ENCODE data around the gene ANAPC15. TPM values are rescaled to one million over a fixed set of nuclear protein-coding genes. Genes with fewer than 3 reads are reported as not detected.

The ANAPC15 gene
- total RNA-seq, 1 donor = 21.7 TPM

- no peak overlapping the region for H3K27ac ChIP-seq (ENCODE audit: low read depth, low read length)
- H3K4me2 ChIP-seq (ENCODE audit: insufficient read depth, low read length) = no peak overlapping the region
- no peaks in the 10 kb centered on the region for H3K79me2 ChIP-seq (ENCODE audit: insufficient read depth, low read length)
- H3K27me3 ChIP-seq (ENCODE audit: insufficient read depth, low read length) = no peaks in the 10 kb centered on the region
- H3K36me3 ChIP-seq (ENCODE audit: insufficient read depth, low read length) = no peaks in the 10 kb centered on the region
- TF ChIP-seq, protein P1, sequence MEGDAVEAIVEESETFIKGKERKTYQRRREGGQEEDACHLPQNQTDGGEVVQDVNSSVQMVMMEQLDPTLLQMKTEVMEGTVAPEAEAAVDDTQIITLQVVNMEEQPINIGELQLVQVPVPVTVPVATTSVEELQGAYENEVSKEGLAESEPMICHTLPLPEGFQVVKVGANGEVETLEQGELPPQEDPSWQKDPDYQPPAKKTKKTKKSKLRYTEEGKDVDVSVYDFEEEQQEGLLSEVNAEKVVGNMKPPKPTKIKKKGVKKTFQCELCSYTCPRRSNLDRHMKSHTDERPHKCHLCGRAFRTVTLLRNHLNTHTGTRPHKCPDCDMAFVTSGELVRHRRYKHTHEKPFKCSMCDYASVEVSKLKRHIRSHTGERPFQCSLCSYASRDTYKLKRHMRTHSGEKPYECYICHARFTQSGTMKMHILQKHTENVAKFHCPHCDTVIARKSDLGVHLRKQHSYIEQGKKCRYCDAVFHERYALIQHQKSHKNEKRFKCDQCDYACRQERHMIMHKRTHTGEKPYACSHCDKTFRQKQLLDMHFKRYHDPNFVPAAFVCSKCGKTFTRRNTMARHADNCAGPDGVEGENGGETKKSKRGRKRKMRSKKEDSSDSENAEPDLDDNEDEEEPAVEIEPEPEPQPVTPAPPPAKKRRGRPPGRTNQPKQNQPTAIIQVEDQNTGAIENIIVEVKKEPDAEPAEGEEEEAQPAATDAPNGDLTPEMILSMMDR (IDR thresholded peaks at IDR 0.05; ENCODE audit: extremely low read depth, low read depth, low read length) = no peak
- peaks cover 2% of the 10 kb centered on the region for H3K9me3 ChIP-seq (ENCODE audit: low read depth, low read length)
- H4K20me1 ChIP-seq (ENCODE audit: insufficient read depth, low read length) = no peaks in the 10 kb centered on the region
- DNase-seq (ENCODE audit: insufficient read length, low spot score, missing footprints) = no peak
- no peak overlapping the region for H3K4me3 ChIP-seq (ENCODE audit: insufficient read depth, low read length)
- H3K4me1 ChIP-seq (ENCODE audit: insufficient read depth, low read length) = no peaks in the 10 kb centered on the region
- no peak overlapping the region for H2AFZ ChIP-seq (ENCODE audit: low read length)
Observed at GRCh38 chr11:72132646-72133045, 20.2 kb upstream of the ANAPC15 start.

DNA sequence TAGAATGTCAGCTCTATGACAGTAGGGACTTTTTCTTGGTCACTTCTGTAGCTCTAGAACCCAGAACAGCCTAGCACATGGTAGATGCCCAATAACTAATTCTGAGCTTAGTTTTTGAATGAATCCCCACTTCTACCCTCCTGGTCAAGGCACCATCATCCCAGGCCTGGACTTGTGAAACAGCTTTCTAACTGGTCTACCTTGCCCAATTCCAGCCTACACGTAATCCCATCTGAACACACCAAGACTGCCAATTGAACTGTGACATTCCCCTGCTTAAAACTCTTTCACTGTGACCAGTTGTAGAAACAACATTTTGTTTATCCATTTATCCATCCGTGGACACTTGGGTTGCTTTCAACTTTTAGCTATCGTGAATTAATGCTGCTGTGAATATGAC is 16.9 kb upstream of the ANAPC15 start:
- Histone ChIP-seq H3K4me2 (ENCODE audit: insufficient read depth, low read length) (no peak overlapping the region), H3K4me1 (ENCODE audit: insufficient read depth, low read length) (no peaks in the 10 kb centered on the region), H2AFZ (ENCODE audit: low read length) (no peak overlapping the region), H3K9me3 (ENCODE audit: low read depth, low read length) (peaks cover 2% of the 10 kb centered on the region), H3K27ac (ENCODE audit: low read depth, low read length) (no peak overlapping the region), H3K4me3 (ENCODE audit: insufficient read depth, low read length) (no peak overlapping the region), H3K79me2 (ENCODE audit: insufficient read depth, low read length) (no peaks in the 10 kb centered on the region), H3K36me3 (ENCODE audit: insufficient read depth, low read length) (no peaks in the 10 kb centered on the region), H3K27me3 (ENCODE audit: insufficient read depth, low read length) (no peaks in the 10 kb centered on the region), H4K20me1 (ENCODE audit: insufficient read depth, low read length) (no peaks in the 10 kb centered on the region)
- TF ChIP-seq, protein P1 (IDR thresholded peaks at IDR 0.05; ENCODE audit: extremely low read depth, low read depth, low read length) = no peak
- DNase-seq (ENCODE audit: insufficient read length, low spot score, missing footprints) = no peak

- TF ChIP-seq, protein P1 (IDR thresholded peaks at IDR 0.05; ENCODE audit: extremely low read depth, low read depth, low read length) = no peak
Observed at GRCh38 chr11:72127923-72128322, 15.4 kb upstream of the ANAPC15 start.

GRCh38 chr11:72125956-72126355 is 13.5 kb upstream of the ANAPC15 start:
- H3K4me3 ChIP-seq (ENCODE audit: insufficient read depth, low read length) = no peak overlapping the region
- H3K9me3 ChIP-seq (ENCODE audit: low read depth, low read length) = peaks cover 2% of the 10 kb centered on the region
- no peaks in the 10 kb centered on the region for H3K79me2 ChIP-seq (ENCODE audit: insufficient read depth, low read length)
- H3K36me3 ChIP-seq (ENCODE audit: insufficient read depth, low read length) = no peaks in the 10 kb centered on the region
- no peak for DNase-seq (ENCODE audit: insufficient read length, low spot score, missing footprints)
- no peaks in the 10 kb centered on the region for H3K27me3 ChIP-seq (ENCODE audit: insufficient read depth, low read length)
- H3K4me1 ChIP-seq (ENCODE audit: insufficient read depth, low read length) = peaks cover 3% of the 10 kb centered on the region
- TF ChIP-seq, protein P1 (IDR thresholded peaks at IDR 0.05; ENCODE audit: extremely low read depth, low read depth, low read length) = no peak
- H3K4me2 ChIP-seq (ENCODE audit: insufficient read depth, low read length) = no peak overlapping the region
- H3K27ac ChIP-seq (ENCODE audit: low read depth, low read length) = no peak overlapping the region
- H4K20me1 ChIP-seq (ENCODE audit: insufficient read depth, low read length) = no peaks in the 10 kb centered on the region
- H2AFZ ChIP-seq (ENCODE audit: low read length) = no peak overlapping the region

More at GRCh38 chr11:72127923-72128322, 15.4 kb upstream of the ANAPC15 start:
- no peaks in the 10 kb centered on the region for H4K20me1 ChIP-seq (ENCODE audit: insufficient read depth, low read length)
- no peak overlapping the region for H2AFZ ChIP-seq (ENCODE audit: low read length)
- no peaks in the 10 kb centered on the region for H3K27me3 ChIP-seq (ENCODE audit: insufficient read depth, low read length)
- peaks cover 3% of the 10 kb centered on the region for H3K4me1 ChIP-seq (ENCODE audit: insufficient read depth, low read length)
- H3K4me3 ChIP-seq (ENCODE audit: insufficient read depth, low read length) = no peak overlapping the region
- no peak for DNase-seq (ENCODE audit: insufficient read length, low spot score, missing footprints)
- H3K79me2 ChIP-seq (ENCODE audit: insufficient read depth, low read length) = no peaks in the 10 kb centered on the region
- H3K4me2 ChIP-seq (ENCODE audit: insufficient read depth, low read length) = no peak overlapping the region
- peaks cover 2% of the 10 kb centered on the region for H3K9me3 ChIP-seq (ENCODE audit: low read depth, low read length)
- H3K27ac ChIP-seq (ENCODE audit: low read depth, low read length) = no peak overlapping the region
- H3K36me3 ChIP-seq (ENCODE audit: insufficient read depth, low read length) = no peaks in the 10 kb centered on the region
